ENCODE measurements around the gene NASP.

The NASP gene

DNA sequence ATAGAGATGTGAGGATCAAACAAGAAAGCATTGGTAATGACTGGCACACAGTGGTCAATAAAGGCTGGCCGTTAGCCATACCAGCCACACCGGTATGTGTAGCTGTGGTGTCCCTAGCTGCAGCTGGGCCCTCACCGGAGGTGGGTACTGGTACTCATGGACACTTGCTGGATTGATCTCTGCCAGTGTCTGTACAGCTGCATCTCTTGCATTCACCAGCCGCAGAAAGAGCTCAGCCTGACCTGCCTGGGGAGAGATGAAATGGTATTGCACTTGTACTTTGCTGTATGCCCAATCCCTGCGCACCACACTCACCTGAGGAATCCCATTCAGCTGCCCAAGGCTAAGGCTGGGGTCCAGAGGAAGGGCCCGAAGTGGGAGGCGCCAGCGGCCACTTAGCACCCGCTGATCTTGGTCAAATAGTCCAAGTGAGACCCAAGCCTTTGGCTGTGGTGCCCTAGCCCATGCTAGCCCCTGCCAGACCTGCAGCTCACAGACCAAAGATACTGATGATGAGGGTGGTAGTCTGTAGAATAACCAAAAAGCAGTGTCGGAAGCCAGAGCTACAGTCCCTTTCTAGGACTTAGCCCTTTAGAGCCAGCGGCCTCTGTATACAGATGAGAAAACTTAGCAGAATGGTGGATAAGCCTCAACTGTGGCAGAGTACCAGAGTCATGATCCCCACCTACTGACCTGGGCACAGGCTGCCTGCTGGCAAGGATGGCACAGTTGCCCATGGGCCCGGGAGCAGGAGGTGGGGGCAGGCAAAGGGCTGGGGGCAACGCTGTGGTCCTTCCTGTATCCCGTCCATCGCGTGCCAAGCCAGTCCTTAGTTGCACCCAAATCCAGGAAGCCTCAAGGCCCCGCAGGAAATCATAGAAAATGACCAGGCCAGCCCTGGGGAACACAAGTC is 37.0 kb downstream of the NASP start:
- no peak for DNase-seq

GRCh38 chr1:45621501-45621836 is 37.6 kb downstream of the NASP start:
- DNase-seq, result no peak

- no peak for DNase-seq
These were observed 38.2 kb downstream of the NASP start for GRCh38 chr1:45621895-45622523.

GRCh38 chr1:45622524-45623394 is 38.9 kb downstream of the NASP start:
- DNase-seq, result no peak

- DNase-seq, result no peak
These were observed 40.1 kb downstream of the NASP start, which contains the start of gene CCDC17 for GRCh38 chr1:45623972-45624371. Gene CCDC17 (minus strand): TSS chr1:45624054. CDS start chr1:45623909, 145 bp downstream.

DNA sequence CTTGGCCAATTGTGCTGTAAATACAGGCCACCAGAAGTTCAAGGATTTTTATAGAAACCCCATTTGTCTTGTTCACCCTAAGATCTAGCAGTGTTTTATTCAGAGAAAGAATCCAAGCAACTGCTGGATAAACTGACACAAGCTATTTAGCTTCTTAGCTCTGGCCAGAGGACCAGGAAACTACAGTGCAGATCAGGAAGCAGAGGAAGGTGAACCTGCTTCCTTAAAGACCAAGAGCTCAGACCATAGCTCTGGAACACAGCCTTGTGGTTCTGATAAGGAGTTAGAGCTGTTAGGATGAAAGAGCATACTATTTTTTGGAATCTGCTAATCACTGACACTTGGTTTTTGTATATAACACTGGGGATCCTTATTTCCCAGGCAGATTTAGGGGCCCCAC is 45.2 kb downstream of the NASP start:
- DNase-seq, result no peak

GRCh38 chr1:45630429-45630828 is 46.6 kb downstream of the NASP start:
- no peak for DNase-seq

DNA sequence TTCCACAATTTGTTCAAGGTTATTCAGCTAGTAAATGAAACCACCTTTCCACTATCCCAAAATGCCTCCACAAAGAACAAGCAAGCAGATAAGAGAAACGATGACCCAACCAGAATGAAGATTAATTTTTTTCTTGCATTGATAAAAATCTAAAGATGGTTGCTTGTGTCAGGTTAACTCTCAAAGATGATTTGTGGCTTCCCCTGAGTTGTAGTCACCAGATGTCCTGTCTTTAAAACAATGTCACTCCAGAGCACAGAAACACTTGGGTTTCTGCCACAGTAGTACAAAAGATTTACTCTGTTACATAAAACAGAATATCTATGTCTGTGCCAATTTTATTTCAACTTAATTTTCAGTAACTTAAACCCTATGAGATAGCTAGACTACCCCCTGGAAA is 51.4 kb downstream of the NASP start:
- DNase-seq, result no peak

GRCh38 chr1:45640293-45640692 is 56.5 kb downstream of the NASP start:
- no peak for DNase-seq

DNA sequence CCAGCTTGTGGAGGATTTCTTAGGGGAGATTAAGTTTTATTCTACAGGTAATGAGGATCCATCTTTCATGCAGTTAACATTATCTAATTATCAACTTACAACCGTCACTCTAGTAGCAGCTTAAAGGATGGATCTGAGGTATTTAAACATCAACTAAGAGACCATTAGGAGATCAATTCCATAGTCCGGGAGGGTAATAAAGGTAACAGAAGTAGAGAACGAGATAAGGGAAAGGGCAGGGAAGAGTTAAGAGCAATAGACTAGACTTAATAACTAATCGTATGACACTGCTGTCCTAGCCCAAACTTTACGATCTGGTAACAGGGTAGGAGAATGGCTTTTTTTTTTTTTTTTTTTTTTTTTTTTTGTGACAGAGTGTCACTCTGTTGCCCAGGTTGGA is 59.5 kb downstream of the NASP start:
- DNase-seq, result no peak

- no peak for DNase-seq
These were observed 60.1 kb downstream of the NASP start for GRCh38 chr1:45643978-45644377.

DNA sequence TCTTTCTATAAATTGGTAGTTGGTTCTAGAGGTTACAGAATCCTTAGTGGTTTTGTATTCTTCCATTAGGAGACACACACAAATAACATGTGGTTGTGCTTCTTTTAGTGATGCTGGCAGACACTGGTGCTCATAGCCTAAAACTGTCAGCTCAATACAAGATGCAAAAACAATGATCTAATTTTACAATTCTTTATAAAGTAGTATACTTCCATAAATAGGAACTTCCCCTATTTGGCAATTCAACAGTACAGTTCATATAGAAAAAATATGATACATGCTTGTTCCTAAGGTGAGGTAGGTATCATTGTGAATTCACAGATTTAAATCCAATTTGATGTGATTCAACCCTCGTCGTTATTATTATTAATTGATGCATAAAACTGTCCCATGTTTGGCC is 60.8 kb downstream of the NASP start:
- DNase-seq, result no peak

DNA sequence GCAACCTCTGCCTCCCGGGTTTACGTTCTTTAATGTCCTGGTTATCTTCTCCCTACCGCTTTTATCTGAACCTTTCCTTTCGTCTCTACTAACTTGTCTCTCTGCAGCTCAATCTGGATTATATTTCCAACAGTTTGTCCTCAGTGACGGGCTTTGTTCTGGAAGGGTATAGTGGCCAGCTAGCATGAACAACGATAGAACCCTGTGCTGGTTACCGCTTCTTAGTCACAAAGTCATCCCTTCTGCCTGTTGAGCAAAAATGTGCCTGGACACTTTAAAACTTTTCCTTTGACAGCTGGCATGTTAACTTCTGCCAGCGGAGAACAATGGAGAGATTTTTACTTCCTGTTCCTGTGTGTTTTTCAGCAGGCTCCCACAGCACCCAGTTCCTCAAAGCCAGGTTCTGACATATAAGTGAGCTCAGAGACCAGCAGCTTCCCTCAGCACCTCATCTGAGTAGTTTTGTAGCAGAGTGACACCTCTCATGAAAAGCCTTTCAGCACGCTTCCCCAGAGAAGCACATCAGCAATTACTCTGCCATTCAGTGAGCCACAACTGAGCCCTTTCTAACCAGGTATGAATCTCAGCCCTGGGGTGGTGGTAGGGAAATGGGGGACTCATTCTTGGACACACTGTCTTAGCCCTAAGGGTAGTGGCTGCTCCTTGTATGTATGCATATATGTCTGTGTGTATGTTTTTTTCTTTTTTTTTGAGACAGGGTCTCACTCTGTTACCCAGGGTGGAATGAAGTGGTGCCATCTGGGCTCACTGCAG is 63.6 kb downstream of the NASP start:
- no peak for DNase-seq

DNA sequence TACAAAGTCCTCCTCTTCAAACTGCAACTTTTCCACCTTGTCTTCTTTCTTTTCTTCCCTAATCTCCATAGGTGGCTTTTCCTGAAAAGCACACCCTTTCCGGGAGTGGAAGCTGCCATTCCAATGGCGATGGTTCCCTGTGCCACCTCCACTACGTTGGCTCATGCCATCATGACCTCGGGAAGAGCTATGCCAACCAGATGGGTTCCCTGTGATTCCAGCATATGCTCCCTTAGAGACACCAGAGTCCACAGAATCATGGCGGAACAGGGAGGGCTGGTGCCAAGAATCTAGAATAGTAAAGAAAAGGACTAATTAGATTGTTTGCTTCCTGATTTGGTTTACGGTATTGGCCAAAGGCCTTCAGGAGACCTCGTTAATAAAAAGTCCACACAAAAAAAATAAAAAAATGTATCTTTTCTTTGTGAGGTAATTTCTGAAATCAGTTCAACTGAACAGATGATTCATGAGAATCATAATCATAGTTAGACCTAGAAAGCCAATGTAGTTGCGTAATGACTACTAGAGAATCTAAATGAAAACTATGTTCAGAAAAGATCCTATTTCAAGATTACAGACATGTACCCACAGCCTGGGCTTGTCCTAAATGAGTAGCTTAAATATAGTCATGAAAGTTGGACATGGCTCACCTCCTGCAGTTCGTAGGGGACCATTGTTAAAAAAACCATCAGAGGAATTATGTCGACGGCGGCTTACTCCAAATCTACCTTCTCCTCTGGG is 70.9 kb downstream of the NASP start:
- no peak for DNase-seq

DNA sequence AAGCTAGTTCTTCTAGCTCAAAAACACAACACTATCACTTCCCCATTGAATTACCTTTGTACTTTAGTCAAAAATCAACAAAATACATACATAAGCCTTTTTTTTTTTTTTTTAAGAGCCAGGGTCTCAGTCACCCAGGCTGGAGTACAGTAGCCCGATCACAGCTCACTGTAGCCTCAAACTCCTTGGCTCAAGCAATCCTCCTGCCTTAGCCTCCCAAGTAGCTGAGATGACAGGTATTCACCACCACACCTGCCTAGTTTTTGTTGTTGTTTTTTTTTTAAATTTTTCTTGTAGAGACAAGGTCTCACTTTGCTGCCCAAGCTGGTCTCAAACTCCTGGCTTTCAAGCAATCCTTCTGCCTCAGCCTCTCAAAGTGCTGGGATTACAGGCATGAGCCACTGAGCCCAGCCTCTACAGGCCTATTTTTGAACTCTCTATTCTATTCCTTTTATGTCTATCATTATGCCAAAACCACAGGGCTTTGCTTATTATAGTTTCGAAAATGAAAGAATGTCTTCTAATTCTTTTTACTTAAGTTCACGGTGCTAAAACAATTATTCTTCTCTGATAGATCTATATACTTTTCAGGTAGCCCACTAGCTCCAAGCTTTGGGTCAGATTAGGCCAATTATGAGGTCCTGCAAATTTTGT is 72.9 kb downstream of the NASP start:
- DNase-seq, result no peak

- no peak for DNase-seq
These were observed 74.3 kb downstream of the NASP start for GRCh38 chr1:45658171-45658570.

GRCh38 chr1:45659222-45659621 is 75.4 kb downstream of the NASP start:
- DNase-seq, result no peak

DNA sequence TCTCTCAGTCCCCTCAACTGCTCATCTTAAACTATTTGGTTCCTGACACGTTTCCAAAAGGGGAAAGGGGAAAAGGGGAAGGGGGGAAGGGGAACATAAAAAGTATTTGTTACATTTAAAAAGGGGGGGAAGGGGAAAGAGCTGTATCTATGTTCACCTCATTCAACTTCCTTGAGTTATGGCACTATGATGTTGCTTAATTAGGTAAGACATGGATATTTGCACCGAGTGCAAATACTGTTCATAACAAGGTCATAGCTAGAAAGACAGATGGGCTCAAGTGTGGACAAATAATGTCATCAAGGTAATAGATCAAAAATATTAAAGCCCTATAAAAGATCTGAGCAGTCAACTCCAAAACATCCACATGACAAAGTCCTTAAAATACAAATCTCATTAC is 76.5 kb downstream of the NASP start:
- no peak for DNase-seq

DNA sequence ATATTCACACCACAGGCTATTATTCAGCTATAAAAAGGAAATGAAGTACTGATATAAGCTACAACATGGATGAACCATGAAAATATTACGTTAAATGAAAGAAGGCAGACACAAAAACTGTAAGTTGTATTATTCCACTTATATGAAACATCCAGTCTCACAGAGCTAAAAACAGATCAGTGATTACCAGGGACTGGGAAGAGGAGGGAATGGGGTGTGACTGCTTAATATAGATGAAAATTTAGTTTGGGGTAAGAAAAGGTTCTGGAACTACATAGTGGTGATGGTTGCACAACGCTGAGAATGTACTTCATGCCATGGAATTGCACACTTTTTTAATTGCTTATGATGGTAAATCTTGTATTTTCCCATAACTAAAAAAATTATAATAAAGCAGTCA is 83.0 kb downstream of the NASP start:
- DNase-seq, result no peak

GRCh38 chr1:45667321-45668111 is 83.7 kb downstream of the NASP start:
- DNase-seq, result no peak

Data from stimulated activated CD4-positive, alpha-beta T cell treated with anti-CD3 and anti-CD28 coated beads, Interleukin-4, amount 100 ng/mL, for 24 hours (primary cell).